DMS79 treated with DMSO at 0.1 percent for 48 hours (cell line): ENCODE data around the gene ASB16.

Experiments
- DNase-seq: peaks from one replicate; lab custom pipeline; 2025; lab: John Stamatoyannopoulos, UW

Gene ASB16

DNA sequence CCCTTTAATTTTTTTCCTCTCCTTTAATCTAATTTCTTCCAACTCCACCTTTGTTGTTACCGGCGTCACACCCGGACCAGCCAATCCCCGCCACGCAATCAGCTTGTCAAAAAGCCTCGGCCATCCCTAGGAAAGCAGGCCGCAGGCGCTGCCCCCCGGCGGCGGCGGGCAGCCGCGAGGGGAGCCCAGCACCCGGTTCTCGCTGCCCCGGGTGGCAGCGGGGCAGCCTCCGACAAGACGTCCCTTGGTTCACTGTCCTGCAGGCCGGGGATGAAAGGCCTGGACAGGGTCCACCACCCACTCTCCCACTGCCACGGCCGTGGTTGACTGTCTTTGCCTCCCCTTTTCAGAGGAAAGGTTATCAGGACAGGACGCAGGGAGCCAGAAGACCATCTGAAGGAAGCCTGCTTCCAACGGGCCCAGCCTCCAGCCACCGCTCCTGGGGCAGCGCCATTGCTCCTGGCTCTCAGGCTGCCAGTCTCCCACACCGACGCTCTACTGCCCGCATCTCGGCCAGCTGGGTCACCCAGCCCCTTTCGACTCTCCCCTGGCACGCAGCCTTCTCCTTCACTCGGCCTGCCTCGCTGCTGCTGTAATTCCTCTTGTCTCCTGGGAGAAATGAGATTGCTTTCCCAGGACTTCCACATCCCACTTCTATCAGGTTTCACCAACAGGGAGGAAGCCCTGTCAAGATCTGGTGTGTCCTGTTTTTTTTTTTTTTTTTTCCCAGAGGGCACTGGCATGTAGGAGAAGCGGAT is 51.8 kb downstream of the ASB16 start:
- peak; percentile 78 for DNase-seq

DNA sequence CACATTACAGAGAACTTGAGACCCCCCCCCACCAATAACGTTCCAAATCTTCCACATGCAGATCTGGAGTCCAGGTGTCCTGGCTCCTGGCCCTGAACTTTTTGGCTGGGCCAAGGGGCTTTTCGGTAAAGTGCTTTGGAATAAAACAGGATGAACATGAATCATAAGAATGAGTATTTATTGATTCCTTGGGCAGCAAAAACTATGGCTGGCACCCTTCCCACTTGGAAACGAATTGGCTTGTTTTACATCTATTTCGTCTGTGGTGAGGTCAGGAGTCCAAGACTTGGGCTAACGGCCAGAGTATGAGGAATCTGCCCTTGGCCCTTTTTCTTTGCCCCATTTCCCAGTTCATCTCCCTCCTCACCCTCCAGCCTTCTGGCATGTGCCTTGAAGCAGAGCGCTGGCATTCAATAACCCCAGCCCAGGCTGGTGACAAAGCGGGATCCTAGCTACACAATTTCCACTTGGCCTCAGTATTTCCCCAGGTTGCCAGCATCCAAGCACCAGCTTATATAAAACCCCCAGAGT is 53.1 kb downstream of the ASB16 start:
- no peak for DNase-seq
